Caco-2 (cell line): ENCODE results near the gene DEUP1. TPM values are rescaled to one million over a fixed set of nuclear protein-coding genes. Genes with fewer than 3 reads are reported as not detected.

Experiments used
- BruUV-seq: library from RNA; stranded (reverse); fragments of 400-500 nt; replicated peaks from 2 replicates; lab custom pipeline; 2021; lab: Mats Ljungman, UMichigan
- CTCF ChIA-PET: fragments of 300-600 bp; sonication (Branson Sonifier 250); formaldehyde crosslinking; loops from one replicate; lab custom pipeline; 2022; ENCODE audit warnings: antibody characterized with exemption; lab: Charles Lee
- POLR2A ChIA-PET: fragments of 300-600 bp; sonication (Branson Sonifier 250); formaldehyde crosslinking; loops from one replicate; lab custom pipeline; 2022; ENCODE audit warnings: antibody characterized with exemption; lab: Charles Lee
- DNase-seq, 2 experiments: peaks; one replicate each; pipeline versions ENCODE4 v3.0.0 to v3.0.0-alpha.2; 2020 to 2022
- H3K27me3 ChIP-seq: replicated peaks from 2 replicates; pipeline ENCODE4 v1.6.0; 2011; ENCODE audit warnings: low read length; ENCODE audit not compliant: control insufficient read depth, insufficient read depth
- H3K36me3 ChIP-seq: 2 replicates; pipeline ENCODE4 v1.5.1; 2011; ENCODE audit warnings: low read length; ENCODE audit not compliant: control insufficient read depth, insufficient read depth
- H3K4me1 ChIP-seq: fragments of 250-450 bp; sonication (Bioruptor Pico); 2 replicates; pipeline ENCODE4 v1.5.1; 2020; ENCODE audit warnings: mild to moderate bottlenecking
- H3K4me3 ChIP-seq: 2 replicates; pipeline ENCODE4 v1.5.1; 2011; ENCODE audit warnings: low read depth, mild to moderate bottlenecking, control low read depth, low read length
- H3K9me3 ChIP-seq: fragments of 250-450 bp; sonication (Bioruptor Pico); 2 replicates; pipeline ENCODE4 v1.5.1; 2020; ENCODE audit warnings: mild to moderate bottlenecking, moderate library complexity
- H3K27ac Mint-ChIP-seq: one replicate; pipeline ENCODE4 v1.8.0; 2022; ENCODE audit warnings: mixed read lengths; ENCODE audit not compliant: unreplicated experiment
- H3K27me3 Mint-ChIP-seq: one replicate; pipeline ENCODE4 v1.8.0; 2022; ENCODE audit warnings: mixed read lengths; ENCODE audit not compliant: insufficient read depth, unreplicated experiment
- H3K36me3 Mint-ChIP-seq: one replicate; pipeline ENCODE4 v1.8.0; 2022; ENCODE audit warnings: mild to moderate bottlenecking, mixed read lengths; ENCODE audit not compliant: insufficient read depth, unreplicated experiment
- H3K4me1 Mint-ChIP-seq: one replicate; pipeline ENCODE4 v1.8.0; 2022; ENCODE audit warnings: low read depth, mixed read lengths; ENCODE audit not compliant: unreplicated experiment
- H3K4me3 Mint-ChIP-seq: one replicate; pipeline ENCODE4 v1.8.0; 2022; ENCODE audit warnings: mild to moderate bottlenecking, moderate library complexity, mixed read lengths; ENCODE audit not compliant: unreplicated experiment
- H3K9me3 Mint-ChIP-seq: one replicate; pipeline ENCODE4 v1.8.0; 2022; ENCODE audit warnings: mixed read lengths; ENCODE audit not compliant: unreplicated experiment
- CTCF ChIP-seq, 2 experiments: fragments of 200-600 bp in 1 of 2; IDR thresholded peaks; 1 replicate in 1 of 2; 2 replicates in 1 of 2; pipeline versions ENCODE4 v1.5.1 to v1.8.0; 2011 to 2022; ENCODE audit warnings: antibody characterized with exemption in 1 of 2, control low read depth in 1 of 2, inconsistent platforms in 1 of 2, low read depth in 1 of 2, low read length in 1 of 2, mild to moderate bottlenecking in 1 of 2, moderate library complexity in 1 of 2; ENCODE audit not compliant: insufficient read depth in 1 of 2, severe bottlenecking in 1 of 2, unreplicated experiment in 1 of 2
- intact Hi-C: fragments of 100-400 bp; cut with micrococcal nuclease; formaldehyde crosslinking; loops from one replicate; pipeline ENCODE4 v1.10.0; 2022; ENCODE audit not compliant: unreplicated experiment
- total RNA-seq: library from RNA; stranded (reverse); gene quantifications from 2 replicates; pipeline ENCODE4 v1.2.3, GENCODE V29; 2022

Gene DEUP1
- total RNA-seq, 1 experiment from 2014 or later: 0.25 TPM

GRCh38 chr11:93481696-93482095 is 151.2 kb downstream of the DEUP1 start:
- H3K4me1 Mint-ChIP-seq: peaks cover 9% of the 10 kb centered on the region
- H3K4me3 ChIP-seq: no peak overlapping the region
- ChIA-PET POLR2A (no interaction called here), CTCF (no interaction called here)
- no peaks in the 10 kb centered on the region for H3K27me3 Mint-ChIP-seq
- BruUV-seq: no TSS peak
- no peaks in the 10 kb centered on the region for H3K27me3 ChIP-seq
- no peak overlapping the region for H3K4me3 Mint-ChIP-seq
- intact Hi-C loops: no loop called here
- no peaks in the 10 kb centered on the region for H3K36me3 Mint-ChIP-seq
- peaks cover 5% of the 10 kb centered on the region; the same call in 1 of the 2 replicates for H3K36me3 ChIP-seq
- H3K9me3 Mint-ChIP-seq: no peaks in the 10 kb centered on the region
- no peak overlapping the region for H3K27ac Mint-ChIP-seq
- DNase-seq: no peak
- TF ChIP-seq CTCF (IDR thresholded peaks at IDR 0.05; ENCODE audit: insufficient read depth in 1 of 2, low read depth in 1 of 2, low read length in 1 of 2, severe bottlenecking in 1 of 2, unreplicated experiment in 1 of 2): peak in 1 of 2 experiments; percentile 17
- H3K4me1 ChIP-seq: peaks cover under 1% of the 10 kb centered on the region; the same call in 1 of the 2 replicates
- H3K9me3 ChIP-seq: no peaks in the 10 kb centered on the region

- peaks cover 8% of the 10 kb centered on the region for H3K4me1 Mint-ChIP-seq
- POLR2A ChIA-PET: no interaction called here
- peaks cover 9% of the 10 kb centered on the region for H3K4me1 ChIP-seq
Observed at GRCh38 chr11:93482556-93482955, 152.0 kb downstream of the DEUP1 start.

GRCh38 chr11:93484716-93485115 is 154.2 kb downstream of the DEUP1 start:
- Histone ChIP-seq H3K4me3 (no peak overlapping the region), H3K4me1 (peaks cover 13% of the 10 kb centered on the region), H3K9me3 (no peaks in the 10 kb centered on the region), H3K27me3 (no peaks in the 10 kb centered on the region), H3K36me3 (peaks cover 5% of the 10 kb centered on the region)
- ChIA-PET CTCF (no interaction called here), POLR2A (no interaction called here)
- Mint-ChIP-seq H3K9me3 (no peaks in the 10 kb centered on the region), H3K36me3 (no peaks in the 10 kb centered on the region), H3K27me3 (no peaks in the 10 kb centered on the region), H3K4me1 (no peaks in the 10 kb centered on the region), H3K4me3 (no peak overlapping the region), H3K27ac (no peak overlapping the region)
- no peak for TF ChIP-seq CTCF (IDR thresholded peaks at IDR 0.05; ENCODE audit: insufficient read depth in 1 of 2, low read depth in 1 of 2, low read length in 1 of 2, severe bottlenecking in 1 of 2, unreplicated experiment in 1 of 2)
- intact Hi-C loops: loop anchor here (5.0 kb wide), 1 partner anchor 247 kb away; no protein-coding TSS in a partner anchor
- DNase-seq: no peak
- BruUV-seq: no TSS peak

More at GRCh38 chr11:93482556-93482955, 152.0 kb downstream of the DEUP1 start:
- no peak overlapping the region for H3K27ac Mint-ChIP-seq
- no peaks in the 10 kb centered on the region for H3K36me3 Mint-ChIP-seq
- peaks cover 5% of the 10 kb centered on the region; the same call in 1 of the 2 replicates for H3K36me3 ChIP-seq
- H3K9me3 Mint-ChIP-seq: no peaks in the 10 kb centered on the region
- no peaks in the 10 kb centered on the region for H3K27me3 ChIP-seq
- DNase-seq: no peak
- CTCF ChIA-PET: no interaction called here
- no peak overlapping the region for H3K4me3 Mint-ChIP-seq
- intact Hi-C loops: no loop called here
- no peak overlapping the region for H3K4me3 ChIP-seq
- BruUV-seq: no TSS peak
- H3K9me3 ChIP-seq: no peaks in the 10 kb centered on the region
- H3K27me3 Mint-ChIP-seq: no peaks in the 10 kb centered on the region
- TF ChIP-seq CTCF (IDR thresholded peaks at IDR 0.05; ENCODE audit: insufficient read depth in 1 of 2, low read depth in 1 of 2, low read length in 1 of 2, severe bottlenecking in 1 of 2, unreplicated experiment in 1 of 2): no peak
